KOPT-K1 (cell line): Measurements from ENCODE around the gene AMY1A.
"Not testable (repeated sequence)": the region's sequence is repeated elsewhere in the genome, so short reads cannot be mapped to it uniquely, and the experiment has no call there.

Experiments used
- H3K27ac ChIP-seq: fragments of 200-600 bp; sonication (generic); 2 replicates; pipeline ENCODE4 v1.5.1; 2016; ENCODE audit warnings: antibody characterized with exemption, mild to moderate bottlenecking, low read depth, low read length; ENCODE audit not compliant: poor library complexity, severe bottlenecking
- H3K36me3 ChIP-seq: fragments of 200-600 bp; sonication (generic); 2 replicates; pipeline ENCODE4 v1.5.1; 2017; ENCODE audit warnings: antibody characterized with exemption, mild to moderate bottlenecking, low read length, moderate library complexity; ENCODE audit not compliant: insufficient read depth
- H3K9me3 ChIP-seq: fragments of 200-600 bp; sonication (generic); 2 replicates; pipeline ENCODE4 v1.5.1; 2017; ENCODE audit warnings: antibody characterized with exemption, low read length, mild to moderate bottlenecking; ENCODE audit not compliant: insufficient read depth, poor library complexity, severe bottlenecking

Gene AMY1A

GRCh38 chr1:103655460-103655859 lies at the start of gene AMY1A:
Gene AMY1A, plus strand, starts transcription at chr1:103655760. Its CDS starts 571 bp downstream, at chr1:103656331.
- H3K9me3 ChIP-seq, H3K36me3 ChIP-seq, H3K27ac ChIP-seq: not testable (repeated sequence)

- H3K27ac ChIP-seq = no peak overlapping the region
- no peaks in the 10 kb centered on the region for H3K9me3 ChIP-seq
- H3K36me3 ChIP-seq = no peaks in the 10 kb centered on the region
These were observed 39.2 kb upstream of the AMY1A start for GRCh38 chr1:103616362-103616761.

- H3K9me3 ChIP-seq, H3K27ac ChIP-seq, H3K36me3 ChIP-seq: not testable (repeated sequence)
These were observed 38.5 kb upstream of the AMY1A start, which contains the start of gene AMY2A for GRCh38 chr1:103616994-103617477. Gene AMY2A, plus strand, starts transcription at chr1:103617427. Its CDS starts 14 bp downstream, at chr1:103617441.

GRCh38 chr1:103627436-103627835 lies 28.1 kb upstream of the AMY1A start:
- H3K27ac ChIP-seq, H3K9me3 ChIP-seq, H3K36me3 ChIP-seq: not testable (repeated sequence)

- H3K36me3 ChIP-seq, H3K27ac ChIP-seq, H3K9me3 ChIP-seq: not testable (repeated sequence)
These were observed 14.4 kb upstream of the AMY1A start for GRCh38 chr1:103641194-103641593.

GRCh38 chr1:103643908-103644307 lies 11.7 kb upstream of the AMY1A start:
- not testable (repeated sequence) for H3K9me3 ChIP-seq, H3K36me3 ChIP-seq, H3K27ac ChIP-seq

GRCh38 chr1:103650305-103650704 lies 5.3 kb upstream of the AMY1A start:
- not testable (repeated sequence) for H3K9me3 ChIP-seq, H3K27ac ChIP-seq, H3K36me3 ChIP-seq

- not testable (repeated sequence) for H3K27ac ChIP-seq, H3K36me3 ChIP-seq, H3K9me3 ChIP-seq
These were observed 4.7 kb upstream of the AMY1A start for GRCh38 chr1:103650889-103651288.

- H3K27ac ChIP-seq, H3K9me3 ChIP-seq, H3K36me3 ChIP-seq: not testable (repeated sequence)
These were observed 1.4 kb upstream of the AMY1A start for GRCh38 chr1:103654133-103654532.

GRCh38 chr1:103676335-103676734 lies 20.8 kb downstream of the AMY1A start:
- not testable (repeated sequence) for H3K9me3 ChIP-seq, H3K36me3 ChIP-seq, H3K27ac ChIP-seq

GRCh38 chr1:103696110-103696509 lies 40.5 kb downstream of the AMY1A start, which contains the start of gene AMY1B:
Gene AMY1B, minus strand, starts transcription at chr1:103696210. Its CDS starts 571 bp downstream, at chr1:103695639.
- H3K36me3 ChIP-seq, H3K27ac ChIP-seq, H3K9me3 ChIP-seq: not testable (repeated sequence)

- H3K27ac ChIP-seq, H3K36me3 ChIP-seq, H3K9me3 ChIP-seq: not testable (repeated sequence)
These were observed 41.9 kb downstream of the AMY1A start for GRCh38 chr1:103697430-103697829.

GRCh38 chr1:103700669-103701068 lies 45.1 kb downstream of the AMY1A start:
- not testable (repeated sequence) for H3K36me3 ChIP-seq, H3K9me3 ChIP-seq, H3K27ac ChIP-seq

- not testable (repeated sequence) for H3K9me3 ChIP-seq, H3K36me3 ChIP-seq, H3K27ac ChIP-seq
These were observed 45.7 kb downstream of the AMY1A start for GRCh38 chr1:103701256-103701655.

GRCh38 chr1:103707670-103708069 lies 52.1 kb downstream of the AMY1A start:
- not testable (repeated sequence) for H3K9me3 ChIP-seq, H3K36me3 ChIP-seq, H3K27ac ChIP-seq

GRCh38 chr1:103710381-103710780 lies 54.8 kb downstream of the AMY1A start:
- H3K9me3 ChIP-seq, H3K36me3 ChIP-seq, H3K27ac ChIP-seq: not testable (repeated sequence)
